HG02571 (cell line): ENCODE results near the gene INO80D.
"Not testable (repeated sequence)": the region's sequence is repeated elsewhere in the genome, so short reads cannot be mapped to it uniquely, and the experiment has no call there.

Experiments
- ATAC-seq: cut with Tn5 transposase; IDR thresholded peaks from one replicate; pipeline ENCODE4 v1.9.1; 2021; ENCODE audit warnings: mild to moderate bottlenecking, moderate library complexity; ENCODE audit not compliant: unreplicated experiment

Gene INO80D

GRCh38 chr2:206033452-206033851 lies 52.5 kb downstream of the INO80D start:
- ATAC-seq, result not testable (repeated sequence)

DNA sequence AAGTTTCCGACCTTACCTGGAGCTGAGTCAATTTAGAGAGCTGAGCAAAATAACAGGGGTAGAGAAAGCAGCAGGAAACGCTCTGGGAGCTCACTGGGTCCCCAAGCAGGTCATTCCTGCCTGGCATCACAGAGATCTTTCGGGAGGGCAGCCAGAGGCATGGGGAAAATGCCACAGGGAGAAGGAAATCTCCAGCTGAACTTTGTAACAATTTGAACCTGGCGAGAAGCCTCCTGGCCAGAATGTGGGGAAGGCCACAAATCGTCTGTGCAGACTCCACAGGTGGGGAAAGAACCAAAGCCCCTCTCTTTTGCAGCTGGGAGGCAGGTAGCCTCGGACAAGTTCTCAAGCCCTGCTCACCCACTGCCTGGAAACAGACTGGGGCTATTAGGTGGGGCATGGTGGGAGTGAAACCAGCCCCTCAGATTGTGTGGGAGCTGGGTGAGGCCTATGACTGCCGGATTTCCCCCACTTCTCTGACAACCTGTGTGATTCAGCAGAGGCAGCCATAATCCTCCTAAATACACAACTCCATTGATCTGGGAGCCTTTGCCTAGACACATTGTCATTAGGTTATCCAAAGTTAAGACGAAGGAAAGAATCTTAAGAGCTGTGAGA lies 53.9 kb downstream of the INO80D start:
- no peak for ATAC-seq

- peak; percentile 53 for ATAC-seq
Measured at GRCh38 chr2:206031162-206031784, 54.7 kb downstream of the INO80D start.

DNA sequence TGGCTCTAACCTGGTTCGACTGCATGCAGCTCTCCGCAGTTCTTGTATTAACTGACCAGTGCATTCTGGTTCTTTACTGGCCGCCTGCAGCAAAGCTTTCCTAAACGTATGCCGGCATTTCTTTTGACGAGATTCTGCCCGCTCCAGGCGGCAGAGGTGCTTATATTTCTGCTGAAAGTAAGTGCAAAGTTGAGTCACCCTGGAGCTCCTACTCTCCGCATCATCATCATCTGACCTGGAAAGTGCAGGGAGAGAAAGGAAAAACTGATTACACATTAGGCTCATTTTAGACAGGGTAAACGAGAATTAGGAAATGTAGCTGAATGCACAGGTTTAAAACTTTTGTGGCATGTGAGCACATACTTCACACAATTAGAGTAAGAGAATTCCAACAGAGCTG lies 57.9 kb downstream of the INO80D start:
- ATAC-seq, result no peak

DNA sequence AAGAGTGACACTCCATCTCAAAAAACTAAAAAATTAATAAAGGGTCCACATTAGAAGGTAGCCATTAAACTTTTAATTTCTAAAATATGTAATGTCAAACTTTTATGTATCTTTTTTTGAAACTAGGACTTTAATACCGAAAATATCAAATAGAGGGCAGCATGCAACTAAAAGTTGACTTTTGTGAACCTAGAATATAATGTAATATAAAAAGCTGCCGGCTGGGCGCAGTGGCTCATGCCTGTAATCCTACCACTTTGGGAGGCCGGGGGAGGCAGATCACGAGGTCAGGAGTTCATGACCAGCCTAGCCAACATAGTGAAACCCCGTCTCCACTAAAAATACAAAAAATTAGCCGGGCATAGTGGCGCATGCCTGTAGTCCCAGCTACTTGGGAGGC lies 62.8 kb downstream of the INO80D start:
- ATAC-seq, result no peak

DNA sequence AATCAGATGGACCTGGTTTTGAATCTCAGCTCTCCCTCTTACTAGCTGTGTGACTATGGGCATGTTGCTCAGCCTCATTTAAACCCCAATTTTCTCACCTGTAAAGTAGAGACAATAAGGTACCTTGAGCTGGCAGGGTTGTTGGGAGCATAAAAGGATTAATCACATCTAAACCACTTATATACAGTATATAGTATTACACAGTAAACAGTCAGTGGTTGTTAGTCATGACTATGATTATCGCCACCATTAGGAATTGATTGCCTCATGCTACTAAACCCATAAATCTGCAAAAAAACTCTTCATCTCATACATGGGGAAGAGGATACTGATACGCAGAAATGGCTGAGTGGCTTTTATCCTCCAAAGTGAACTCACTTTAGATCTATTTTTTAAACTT lies 65.8 kb downstream of the INO80D start:
- ATAC-seq, result no peak

DNA sequence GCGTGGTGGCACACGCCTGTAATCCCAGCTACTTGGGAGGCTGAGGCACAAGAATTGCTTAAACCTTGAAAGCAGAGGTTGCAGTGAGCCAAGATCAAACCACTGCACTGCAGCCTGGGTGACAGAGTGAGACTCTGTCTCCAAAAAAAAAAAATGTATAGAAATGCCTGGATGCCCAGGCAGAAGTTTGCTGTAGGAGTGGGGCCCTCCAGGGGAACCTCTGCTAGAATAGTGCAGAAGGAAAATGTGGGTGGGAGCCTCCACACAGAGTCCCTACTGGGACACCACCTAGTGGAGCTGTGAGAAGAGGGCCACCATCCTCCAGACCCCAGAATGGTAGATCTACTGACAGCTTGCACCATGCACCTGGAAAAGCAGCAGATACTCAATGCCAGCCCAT lies 70.2 kb downstream of the INO80D start:
- not testable (repeated sequence) for ATAC-seq

- no peak for ATAC-seq
Measured at GRCh38 chr2:206011795-206012194, 74.2 kb downstream of the INO80D start.

DNA sequence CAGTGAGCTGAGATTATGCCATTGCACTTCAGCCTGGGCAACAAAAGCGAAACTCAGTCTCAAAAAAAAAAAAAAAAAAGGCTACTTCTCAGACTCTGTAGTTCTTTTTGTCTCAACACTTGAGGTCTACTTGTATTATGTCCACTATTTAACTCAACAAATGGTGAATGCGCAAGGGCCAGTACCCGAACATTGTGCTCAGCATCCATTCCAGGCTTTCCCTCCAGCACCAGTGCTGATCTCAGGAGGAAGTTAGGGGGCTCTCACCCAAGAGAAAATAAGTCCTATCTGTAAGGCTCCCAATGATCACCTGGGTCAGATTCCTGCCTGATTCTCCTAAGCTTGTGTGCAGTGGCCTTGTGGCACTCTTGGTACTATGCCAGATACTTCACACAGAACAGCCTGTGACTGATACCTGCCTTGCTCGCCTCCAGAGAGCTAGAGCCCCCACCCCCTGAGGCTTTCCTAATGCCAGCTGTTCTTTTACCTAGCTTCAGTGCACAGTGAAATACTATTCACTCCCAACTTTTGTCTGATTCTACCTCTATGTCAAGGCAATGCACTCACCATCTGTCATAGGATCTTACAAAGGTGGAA lies 74.9 kb downstream of the INO80D start:
- ATAC-seq, result no peak

GRCh38 chr2:206004004-206004693 lies 81.8 kb downstream of the INO80D start:
- ATAC-seq, result no peak

- ATAC-seq, result no peak
Measured at GRCh38 chr2:206002440-206002839, 83.5 kb downstream of the INO80D start.

GRCh38 chr2:206001912-206002311 lies 84.1 kb downstream of the INO80D start:
- ATAC-seq, result no peak

GRCh38 chr2:206000776-206001175 lies 85.2 kb downstream of the INO80D start:
- ATAC-seq, result no peak

DNA sequence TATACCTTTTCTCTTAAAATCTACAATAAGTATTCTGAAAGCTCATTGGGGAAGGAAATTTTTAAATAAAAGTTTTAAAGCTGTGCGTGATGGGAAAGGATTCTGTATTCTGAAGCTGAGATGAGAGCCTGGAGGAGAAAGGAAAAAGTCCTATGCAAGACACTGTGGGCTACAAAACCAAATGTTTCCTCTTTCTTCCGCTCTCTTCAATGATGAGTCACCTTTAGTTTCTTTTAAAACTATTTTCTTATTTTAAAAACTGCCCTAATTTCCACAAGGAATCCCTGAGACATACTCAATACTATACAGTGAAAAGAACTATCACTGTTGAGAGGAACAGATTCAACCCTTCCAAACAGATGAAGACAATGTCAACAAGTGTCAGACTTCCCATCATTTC lies 87.4 kb downstream of the INO80D start:
- ATAC-seq, result no peak

DNA sequence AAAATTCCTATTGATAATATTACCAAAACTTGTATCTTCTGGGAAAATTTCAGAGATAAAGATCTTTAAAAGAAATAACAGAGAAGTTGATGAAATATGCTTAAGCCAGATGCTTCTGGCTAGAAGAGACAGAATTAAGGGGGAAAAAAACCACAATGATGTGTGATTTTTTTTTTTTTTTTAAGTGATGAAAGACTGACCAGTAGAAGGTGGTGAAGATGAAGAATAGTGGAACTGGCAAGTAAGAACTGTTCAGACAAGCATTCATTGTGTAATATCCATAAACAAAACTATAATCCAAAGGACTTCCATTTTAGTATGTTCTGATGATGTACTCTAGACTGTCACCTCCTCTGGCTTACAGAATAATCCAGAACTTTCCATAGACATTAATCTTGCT lies 89.8 kb downstream of the INO80D start:
- no peak for ATAC-seq

DNA sequence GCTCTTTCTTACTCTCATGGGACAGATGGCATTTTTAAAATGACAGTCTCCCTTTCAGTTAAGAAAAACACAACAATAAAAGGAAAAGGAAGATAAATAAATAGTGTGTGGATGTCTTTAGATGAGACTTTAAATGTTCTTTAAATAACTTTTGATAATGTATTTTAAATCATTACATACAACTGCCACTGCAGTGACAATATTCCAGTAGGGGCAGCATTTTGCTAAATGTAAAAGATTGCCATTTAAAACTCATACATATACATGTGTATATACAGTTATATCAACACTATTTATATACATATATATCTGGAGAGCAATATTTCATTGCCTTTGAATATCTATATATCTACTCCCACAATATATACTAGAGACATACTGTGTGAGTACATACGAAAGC lies 90.7 kb downstream of the INO80D start:
- ATAC-seq, result no peak

DNA sequence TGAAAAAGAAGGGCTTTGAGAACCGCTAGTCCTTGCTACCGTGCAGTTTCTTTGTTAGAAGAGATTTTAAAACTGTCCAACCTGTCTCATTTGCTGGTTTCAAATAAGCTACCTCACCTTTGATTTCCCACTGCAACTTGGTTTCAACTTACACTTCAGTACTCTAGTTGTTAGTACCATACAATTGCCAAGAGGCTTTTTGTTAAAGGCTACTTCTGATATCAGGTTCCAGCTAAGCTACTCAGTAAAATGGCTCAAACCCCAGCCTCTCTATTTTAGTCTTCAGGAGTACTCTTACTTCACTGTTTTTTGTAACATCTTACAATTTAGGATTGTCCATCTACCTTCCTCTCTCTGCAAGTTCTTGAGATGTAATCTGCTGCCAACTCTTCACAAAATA lies 91.6 kb downstream of the INO80D start:
- no peak for ATAC-seq

GRCh38 chr2:205990104-205990503 lies 95.9 kb downstream of the INO80D start:
- ATAC-seq, result no peak

DNA sequence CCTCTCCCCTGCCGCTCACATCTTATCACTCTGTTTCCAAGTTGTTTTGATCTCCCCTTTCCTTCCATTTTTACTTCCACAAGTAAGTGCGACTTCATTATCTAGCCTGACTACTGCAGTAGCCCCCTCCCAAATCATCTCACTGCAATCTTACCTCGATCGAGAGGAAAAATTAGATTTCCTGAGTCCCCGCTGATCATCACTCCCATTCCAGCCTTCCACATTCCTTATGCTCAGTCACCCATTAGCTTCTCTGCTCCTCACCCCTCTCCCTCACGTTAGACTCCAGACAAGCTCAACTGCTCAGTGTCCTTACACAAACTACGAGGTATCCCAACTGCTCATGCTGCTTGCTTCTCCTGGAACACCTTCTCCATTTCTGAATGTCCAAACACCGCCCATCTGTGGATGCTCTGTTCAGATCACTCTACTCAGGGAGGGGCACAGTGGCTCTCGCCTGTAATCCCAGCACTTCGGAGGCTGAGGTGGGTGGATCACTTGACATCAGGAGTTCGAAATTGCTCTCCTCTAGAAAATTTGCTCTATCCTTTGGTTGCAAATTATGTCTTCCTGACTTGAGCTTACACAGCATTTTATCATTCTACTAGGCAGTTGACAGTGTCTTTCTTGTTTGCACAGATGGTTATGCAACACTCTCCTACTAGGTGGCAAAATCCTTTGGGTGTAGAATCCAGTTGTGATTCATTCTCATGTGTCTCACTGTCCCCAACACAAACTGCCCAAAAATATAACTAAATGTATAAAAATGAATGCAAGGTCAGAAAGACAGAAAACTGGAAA lies 96.5 kb downstream of the INO80D start:
- ATAC-seq, result no peak

GRCh38 chr2:205988681-205989080 lies 97.3 kb downstream of the INO80D start:
- not testable (repeated sequence) for ATAC-seq

DNA sequence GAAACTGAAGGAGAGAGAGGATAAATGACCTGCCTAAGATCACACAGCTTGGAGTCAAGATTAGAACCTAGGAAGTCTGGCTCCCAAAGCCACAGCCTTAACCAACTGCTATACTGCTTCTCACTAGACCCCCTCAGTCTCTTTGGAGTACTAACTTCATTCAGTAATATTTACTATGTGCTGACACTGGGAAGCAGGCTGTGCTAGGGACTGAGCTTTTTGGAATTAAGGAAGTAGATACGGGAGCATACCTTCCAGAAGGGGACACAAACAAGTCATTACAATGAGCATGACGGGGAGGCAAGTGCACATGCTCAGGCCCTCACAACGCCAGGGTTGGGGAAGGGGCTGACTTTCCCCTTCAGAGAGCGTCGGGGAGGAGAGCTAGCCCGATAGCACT lies 97.7 kb downstream of the INO80D start:
- no peak for ATAC-seq
